H9 (cell line): ENCODE measurements around the gene MAP1LC3C. TPM values are rescaled to one million over a fixed set of nuclear protein-coding genes. Genes with fewer than 3 reads are reported as not detected.

ENCODE experiments used
- DNase-seq: peaks from one replicate; pipeline ENCODE4 v3.0.0-alpha.2; 2017
- H2AFZ ChIP-seq: one replicate; pipeline ENCODE4 v1.6.1; 2013; ENCODE audit warnings: mild to moderate bottlenecking, low read length, control low read depth, moderate library complexity
- H2AK5ac ChIP-seq: 2 replicates; pipeline ENCODE4 v1.6.1; 2013; ENCODE audit warnings: low read length, control low read depth, mixed read lengths; ENCODE audit not compliant: insufficient read length
- H2BK120ac ChIP-seq: one replicate; pipeline ENCODE4 v1.6.1; 2013; ENCODE audit warnings: low read depth, mild to moderate bottlenecking, low read length, control low read depth, inconsistent platforms; ENCODE audit not compliant: poor library complexity, severe bottlenecking
- H2BK12ac ChIP-seq: 2 replicates; pipeline ENCODE4 v1.6.1; 2013; ENCODE audit warnings: low read length, control low read depth, mixed read lengths, low read depth; ENCODE audit not compliant: insufficient read length
- H2BK15ac ChIP-seq: 2 replicates; pipeline ENCODE4 v1.6.1; 2013; ENCODE audit warnings: low read depth, low read length, control low read depth
- H2BK20ac ChIP-seq: one replicate; pipeline ENCODE4 v1.6.1; 2013; ENCODE audit warnings: low read depth, mild to moderate bottlenecking, low read length, control low read depth, inconsistent platforms; ENCODE audit not compliant: poor library complexity, severe bottlenecking
- H2BK5ac ChIP-seq: 2 replicates; pipeline ENCODE4 v1.6.1; 2013; ENCODE audit warnings: low read length, control low read depth, mixed read lengths; ENCODE audit not compliant: insufficient read length
- H3K14ac ChIP-seq: 2 replicates; pipeline ENCODE4 v1.6.1; 2013; ENCODE audit warnings: low read length, control low read depth; ENCODE audit not compliant: insufficient read depth
- H3K18ac ChIP-seq: 2 replicates; pipeline ENCODE4 v1.6.1; 2013; ENCODE audit warnings: low read depth, mild to moderate bottlenecking, mixed read lengths, low read length, control low read depth; ENCODE audit not compliant: insufficient read length
- H3K23ac ChIP-seq: 2 replicates; pipeline ENCODE4 v1.6.1; 2013; ENCODE audit warnings: low read length, control low read depth, mixed read lengths, low read depth; ENCODE audit not compliant: insufficient read length
- H3K23me2 ChIP-seq: 2 replicates; pipeline ENCODE4 v1.6.1; 2013; ENCODE audit warnings: low read depth, mild to moderate bottlenecking, mixed read lengths, low read length, control low read depth; ENCODE audit not compliant: insufficient read length, poor library complexity, severe bottlenecking
- H3K27ac ChIP-seq: 2 replicates; pipeline ENCODE4 v1.5.1; 2013; ENCODE audit warnings: low read length, control low read depth, mixed read lengths, low read depth; ENCODE audit not compliant: insufficient read length
- H3K27me3 ChIP-seq: 2 replicates; pipeline ENCODE4 v1.6.1; 2013; ENCODE audit warnings: low read length, control low read depth, inconsistent platforms; ENCODE audit not compliant: insufficient read depth
- H3K4ac ChIP-seq: 2 replicates; pipeline ENCODE4 v1.6.1; 2013; ENCODE audit warnings: low read depth, mild to moderate bottlenecking, control low read depth, inconsistent platforms, low read length, moderate library complexity
- H3K4me1 ChIP-seq: 2 replicates; pipeline ENCODE4 v1.6.1; 2013; ENCODE audit warnings: low read length, control low read depth, inconsistent platforms; ENCODE audit not compliant: insufficient read depth
- H3K4me2 ChIP-seq: 2 replicates; pipeline ENCODE4 v1.6.1; 2013; ENCODE audit warnings: low read length, control low read depth, mixed read lengths; ENCODE audit not compliant: insufficient read length, insufficient read depth
- H3K56ac ChIP-seq: 2 replicates; pipeline ENCODE4 v1.6.1; 2013; ENCODE audit warnings: low read depth, mild to moderate bottlenecking, mixed read lengths, low read length, control low read depth; ENCODE audit not compliant: insufficient read length
- H3K79me1 ChIP-seq: 2 replicates; pipeline ENCODE4 v1.6.1; 2013; ENCODE audit warnings: low read depth, mild to moderate bottlenecking, moderate library complexity, low read length, control low read depth, inconsistent platforms; ENCODE audit not compliant: insufficient read depth, poor library complexity, severe bottlenecking
- H3K79me2 ChIP-seq: 2 replicates; pipeline ENCODE4 v1.6.1; 2013; ENCODE audit warnings: low read length, control low read depth, inconsistent platforms; ENCODE audit not compliant: insufficient read depth
- H3K9ac ChIP-seq: 2 replicates; pipeline ENCODE4 v1.6.1; 2013; ENCODE audit warnings: low read length, control low read depth, mixed read lengths; ENCODE audit not compliant: insufficient read length; ENCODE audit errors: extremely low read depth
- H3K9me3 ChIP-seq: one replicate; pipeline ENCODE4 v1.6.1; 2013; ENCODE audit warnings: low read depth, low read length, inconsistent platforms; ENCODE audit not compliant: control insufficient read depth
- H3T11ph ChIP-seq: one replicate; pipeline ENCODE4 v1.6.1; 2013; ENCODE audit warnings: mild to moderate bottlenecking, low read length, control low read depth, inconsistent platforms
- H4K20me1 ChIP-seq: one replicate; pipeline ENCODE4 v1.6.1; 2013; ENCODE audit not compliant: control insufficient read depth, insufficient read length, insufficient read depth
- H4K5ac ChIP-seq: 2 replicates; pipeline ENCODE4 v1.6.1; 2013; ENCODE audit warnings: low read depth, mild to moderate bottlenecking, mixed read lengths, low read length, control low read depth; ENCODE audit not compliant: insufficient read length
- H4K8ac ChIP-seq: replicated peaks from 2 replicates; pipeline ENCODE4 v1.6.1; 2013; ENCODE audit warnings: low read length, control low read depth, mixed read lengths, low read depth; ENCODE audit not compliant: insufficient read length
- H4K91ac ChIP-seq: 2 replicates; pipeline ENCODE4 v1.6.1; 2013; ENCODE audit warnings: low read depth, mild to moderate bottlenecking, moderate library complexity, mixed read lengths, low read length, control low read depth; ENCODE audit not compliant: insufficient read length
- H3K27ac Mint-ChIP-seq, 3 experiments: 2 replicates in 2 of 3; 3 replicates in 1 of 3; pipeline ENCODE4 v1.8.0; 2020 to 2021; ENCODE audit warnings: mixed read lengths in 3 of 3, mild to moderate bottlenecking in 1 of 3, moderate library complexity in 1 of 3
- H3K27me3 Mint-ChIP-seq: 2 replicates; pipeline ENCODE4 v1.8.0; 2021; ENCODE audit warnings: low read depth, mild to moderate bottlenecking, moderate library complexity, mixed read lengths
- H3K36me3 Mint-ChIP-seq, 3 experiments: 2 replicates in 2 of 3; 3 replicates in 1 of 3; pipeline ENCODE4 v1.8.0; 2020 to 2021; ENCODE audit warnings: low read depth in 3 of 3, mixed read lengths in 3 of 3; ENCODE audit not compliant: insufficient read depth in 1 of 3
- H3K4me1 Mint-ChIP-seq, 2 experiments: 2 replicates each; pipeline ENCODE4 v1.8.0; 2020; ENCODE audit warnings: mixed read lengths in 2 of 2
- H3K4me3 Mint-ChIP-seq, 2 experiments: 2 replicates in 1 of 2; 3 replicates in 1 of 2; pipeline ENCODE4 v1.8.0; 2020 to 2021; ENCODE audit warnings: mild to moderate bottlenecking in 2 of 2, mixed read lengths in 2 of 2, moderate library complexity in 1 of 2
- H3K9me3 Mint-ChIP-seq, 2 experiments: 2 replicates in 1 of 2; 3 replicates in 1 of 2; pipeline ENCODE4 v1.8.0; 2020; ENCODE audit warnings: mild to moderate bottlenecking in 2 of 2, mixed read lengths in 2 of 2, moderate library complexity in 1 of 2
- CTCF ChIP-seq: fragments of 200-600 bp; sonication (generic); conservative IDR thresholded peaks from 3 replicates; pipeline ENCODE4 v1.8.0; 2021; ENCODE audit warnings: antibody characterized with exemption, mild to moderate bottlenecking
- WGBS: extraction: QIAGEN DNeasy Blood & Tissue Kit; methylation state at CpG from one replicate; pipeline ENCODE4 v1.1.7; 2013; ENCODE audit warnings: missing lambda C conversion rate, low lambda C conversion rate, mixed read lengths; ENCODE audit not compliant: insufficient read length; ENCODE audit errors: extremely low coverage; 5-methylcytosine and 5-hydroxymethylcytosine counted together
- total RNA-seq: library from RNA; stranded (reverse); gene quantifications from 2 replicates; pipeline ENCODE4 v1.2.1, GENCODE V29; 2021

MAP1LC3C gene
- total RNA-seq, 1 experiment from 2014 or later, result 3.6 TPM

GRCh38 chr1:241997401-241997998 is 1.4 kb downstream of the MAP1LC3C start:
- Histone ChIP-seq H2BK15ac (no peak overlapping the region), H3K23me2 (peaks cover 5% of the 10 kb centered on the region), H3K18ac (no peak overlapping the region), H3K23ac (no peak overlapping the region), H3K79me2 (no peaks in the 10 kb centered on the region), H3K9me3 (no peaks in the 10 kb centered on the region), H3K56ac (no peak overlapping the region), H3K27me3 (no peaks in the 10 kb centered on the region), H3K4me2 (no peak overlapping the region), H2BK120ac (no peak overlapping the region), H4K5ac (no peak overlapping the region), H3K14ac (no peak overlapping the region), H3K4ac (no peak overlapping the region), H2BK5ac (no peak overlapping the region), H2AK5ac (no peak overlapping the region), H4K8ac (no peak overlapping the region), H2BK20ac (no peak overlapping the region), H3K9ac (no peak overlapping the region), H3K4me1 (peaks cover 4% of the 10 kb centered on the region; the same call in 1 of the 2 replicates), H2BK12ac (no peak overlapping the region), H2AFZ (no peak overlapping the region), H3T11ph (no peak overlapping the region), H3K27ac (no peak overlapping the region), H4K91ac (no peak overlapping the region), H3K79me1 (no peaks in the 10 kb centered on the region), H4K20me1 (no peaks in the 10 kb centered on the region)
- Mint-ChIP-seq H3K36me3 (no peaks in the 10 kb centered on the region), H3K4me1 (peaks cover 12 to 29% of the 10 kb centered on the region in 2 experiments), H3K27me3 (peaks cover 4% of the 10 kb centered on the region; the same call in 1 of the 2 replicates), H3K9me3 (no peaks in the 10 kb centered on the region), H3K27ac (no peak overlapping the region), H3K4me3 (no peak overlapping the region; a peak in 2 of 5 replicates)
- no peak for TF ChIP-seq CTCF
- WGBS, result no CpG with 5 or more reads among the region's 12 CpGs
- DNase-seq, result no peak
